K562 (cell line): ENCODE results near the gene SCN1B. TPM values are rescaled to one million over a fixed set of nuclear protein-coding genes. Genes with fewer than 3 reads are reported as not detected.
A peak's percentile ranks its signal among the peaks of the same experiment; 100 is the strongest.

Experiments
- ATAC-seq: fragments of 200-7000 bp; cut with Tn5 transposase; 3 replicates; pipeline ENCODE4 v1.9.1; 2020; ENCODE audit warnings: moderate library complexity
- BruUV-seq: library from RNA; stranded (reverse); fragments of 400-500 nt; replicated peaks from 2 replicates; lab custom pipeline; 2021; lab: Mats Ljungman, UMichigan
- CTCF ChIA-PET: fragments of 300-600 bp; formaldehyde crosslinking; extraction: SDS; loops from one replicate; lab custom pipeline; 2021; ENCODE audit warnings: low intra/inter-chr PET ratio; lab: Yijun Ruan, JAX
- POLR2A ChIA-PET: fragments of 300-600, 350-650 bp; sonication (Branson Sonifier 250); formaldehyde crosslinking; extraction: SDS; loops from one replicate; lab custom pipeline; 2021; ENCODE audit warnings: antibody characterized with exemption, inconsistent platforms; lab: Yijun Ruan, JAX
- DNase-seq, 4 experiments: peaks; one replicate each; pipeline versions ENCODE4 v3.0.0 to v3.0.0-alpha.2; 2011 to 2018; ENCODE audit warnings: low spot score in 3 of 4, mixed read lengths in 3 of 4; ENCODE audit errors: extremely low read depth in 1 of 4
- FAIRE-seq: peaks from 2 replicates; lab custom pipeline; 2011; peaks lifted over from hg19 to GRCh38; lab: Jason Lieb, UNC
- H2AFZ ChIP-seq: 2 replicates; pipeline ENCODE4 v1.6.0; 2011; ENCODE audit warnings: low read depth, low read length, control low read depth, inconsistent platforms
- H3K27ac ChIP-seq: fragments of 200-600 bp; 3 replicates; pipeline ENCODE4 v1.8.0; 2011; ENCODE audit warnings: low read depth, mild to moderate bottlenecking, control low read depth, inconsistent platforms, low read length, moderate library complexity, mixed read lengths; ENCODE audit errors: extremely low read depth
- H3K27me3 ChIP-seq, 2 experiments: fragments of 300-600 bp in 1 of 2; 2 replicates in 1 of 2; 3 replicates in 1 of 2; pipeline versions ENCODE4 v1.6.0 to v1.8.0; 2011; ENCODE audit warnings: inconsistent platforms in 2 of 2, low read length in 2 of 2, mild to moderate bottlenecking in 1 of 2, mixed read lengths in 1 of 2, moderate library complexity in 1 of 2; ENCODE audit not compliant: control insufficient read depth in 2 of 2, insufficient read depth in 2 of 2
- H3K36me3 ChIP-seq: fragments of 300-600 bp; 3 replicates; pipeline ENCODE4 v1.8.0; 2011; ENCODE audit warnings: mild to moderate bottlenecking, low read length, inconsistent platforms; ENCODE audit not compliant: control insufficient read depth, insufficient read depth
- H3K4me1 ChIP-seq, 2 experiments: fragments of 200-600 bp in 1 of 2; replicated peaks in 1 of 2; 2 replicates in 1 of 2; 3 replicates in 1 of 2; pipeline versions ENCODE4 v1.5.1 to v1.8.0; 2011; ENCODE audit warnings: inconsistent platforms in 2 of 2, low read length in 2 of 2, mild to moderate bottlenecking in 1 of 2, mixed read lengths in 1 of 2, moderate library complexity in 1 of 2; ENCODE audit not compliant: control insufficient read depth in 2 of 2, insufficient read depth in 2 of 2
- H3K4me2 ChIP-seq: 2 replicates; pipeline ENCODE4 v1.6.1; 2011; ENCODE audit warnings: low read length, control low read depth, inconsistent platforms, mixed read lengths; ENCODE audit not compliant: insufficient read depth
- H3K4me3 ChIP-seq: fragments of 200-600 bp; sonication (generic), shearing (Covaris generic); 2 replicates; pipeline ENCODE4 v1.5.1; 2016; ENCODE audit warnings: control low read depth, inconsistent platforms
- H3K79me2 ChIP-seq: fragments of 200-600 bp; 3 replicates; pipeline ENCODE4 v1.8.0; 2011; ENCODE audit warnings: low read length, inconsistent platforms; ENCODE audit not compliant: control insufficient read depth, insufficient read depth
- H3K9ac ChIP-seq, 2 experiments: 2 replicates each; pipeline versions ENCODE4 v1.6.0 to v1.6.1; 2011; ENCODE audit warnings: low read depth in 2 of 2, low read length in 2 of 2, control low read depth in 1 of 2, inconsistent platforms in 1 of 2, mild to moderate bottlenecking in 1 of 2, mixed read lengths in 1 of 2; ENCODE audit not compliant: insufficient read depth in 1 of 2
- H3K9me1 ChIP-seq: one replicate; pipeline ENCODE4 v1.6.0; 2011; ENCODE audit warnings: inconsistent platforms, mild to moderate bottlenecking, low read length, moderate library complexity; ENCODE audit not compliant: control insufficient read depth, insufficient read depth
- H3K9me3 ChIP-seq: replicated peaks from 2 replicates; pipeline ENCODE4 v1.5.1; 2011; ENCODE audit warnings: low read depth, low read length, inconsistent platforms; ENCODE audit not compliant: control insufficient read depth, insufficient read depth
- H4K20me1 ChIP-seq: replicated peaks from 2 replicates; pipeline ENCODE4 v1.6.1; 2011; ENCODE audit warnings: low read length, inconsistent platforms, mixed read lengths; ENCODE audit not compliant: control insufficient read depth, insufficient read depth
- BCOR ChIP-seq: fragments of 450-650 bp; IDR thresholded peaks from 2 replicates; pipeline ENCODE4 v1.6.1; 2016
- NFIC ChIP-seq: fragments of 450-650 bp; IDR thresholded peaks from 2 replicates; pipeline ENCODE4 v1.6.1; 2017; ENCODE audit warnings: mild to moderate bottlenecking, inconsistent platforms
- TCFL5 ChIP-seq: fragments of 250-450 bp; sonication (Bioruptor Pico); conservative IDR thresholded peaks from 2 replicates; pipeline ENCODE4 v1.6.1; 2021; ENCODE audit warnings: mild to moderate bottlenecking, moderate library complexity, matching md5 sums
- ZNF121 ChIP-seq: sonication (generic); formaldehyde crosslinking; conservative IDR thresholded peaks from 2 replicates; pipeline ENCODE4 v1.8.0; 2022; ENCODE audit warnings: missing genetic modification reagents
- WGBS: fragments of 100-300 bp; shearing (Covaris generic); methylation state at CpG from one replicate; pipeline ENCODE4 v1.1.6; 2016; ENCODE audit warnings: low coverage, mixed read lengths; ENCODE audit not compliant: insufficient coverage; ENCODE audit errors: missing lambda C conversion rate; 5-methylcytosine and 5-hydroxymethylcytosine counted together
- in situ Hi-C: fragments of 300-500 bp; cut with MboI; formaldehyde crosslinking; loops from 4 replicates; pipeline ENCODE4 v1.15.0; 2018; ENCODE audit warnings: inconsistent platforms, mixed read lengths
- intact Hi-C: fragments of 100-400 bp; cut with micrococcal nuclease; formaldehyde crosslinking; loops from 2 replicates; pipeline ENCODE4 v1.14.2; 2022
- polyA plus RNA-seq, 8 experiments: library from polyadenylated mRNA; depleted of rRNA in 4 of 8; stranded (reverse) in 5 of 8; unstranded in 3 of 8; fragments of >200 nt; fragmentation: Nextera tagmentation in 2 of 8; fragmentation: Illumina TruSeq in 1 of 8; extraction: Ambion mirVana in 2 of 8; extraction: Trizol in 1 of 8; gene quantifications; 2 replicates each; pipeline versions ENCODE4 v1.2.1 to v1.2.3, GENCODE V29; 2011 to 2014; ENCODE audit warnings: inconsistent platforms in 1 of 8, missing spikeins in 1 of 8
- total RNA-seq, 7 experiments: library from RNA; depleted of rRNA in 6 of 7; stranded (reverse); fragments of >200 nt in 6 of 7; fragmentation: Illumina TruSeq in 2 of 7; extraction: Trizol in 2 of 7; gene quantifications; 2 replicates each; pipeline versions ENCODE4 v1.2.1 to v1.2.3, GENCODE V29; 2011 to 2021; ENCODE audit warnings: low replicate concordance in 1 of 7
- TF ChIP-seq, protein P1 (sequence below): fragments of 450-650 bp; IDR thresholded peaks from 2 replicates; pipeline ENCODE4 v1.6.1; 2017; ENCODE audit warnings: mild to moderate bottlenecking, moderate library complexity

The SCN1B gene
- total and polyA plus RNA-seq, 9 of the 15 experiments (the other 6 are each of a cell fraction or from before 2014, with no cell fraction given) = 0.03 to 2.5 (median 0.91) TPM

- Histone ChIP-seq H3K9ac (no peak overlapping the region; a peak in 2 of 4 replicates), H4K20me1 (no peaks in the 10 kb centered on the region), H3K27me3 (peaks cover 2 to 20% of the 10 kb centered on the region in 2 experiments; a peak in 2 of 5 replicates), H3K27ac (no peak overlapping the region), H3K36me3 (no peaks in the 10 kb centered on the region), H3K4me3 (no peak overlapping the region), H3K9me1 (no peaks in the 10 kb centered on the region), H3K4me1 (peaks cover 0 to 14% of the 10 kb centered on the region in 2 experiments; a peak in 2 of 5 replicates), H3K9me3 (no peaks in the 10 kb centered on the region), H3K4me2 (no peak overlapping the region), H2AFZ (no peak overlapping the region; the same call in 1 of the 2 replicates), H3K79me2 (no peaks in the 10 kb centered on the region)
- POLR2A ChIA-PET = interaction anchor here (0.5 to 1.2 kb wide), 4 partner anchors 9 to 187 kb away, joined by 3 to 5 read pairs (median 3); no protein-coding TSS in a partner anchor
- 45% methylated on average over 22 of the region's 26 CpGs for WGBS
- TF ChIP-seq NFIC (peak; percentile 68), BCOR (peak; percentile 57; the same call in 1 of the 2 replicates), ZNF121 (CRISPR knock-in tag) (peak; percentile 93), TCFL5 (CRISPR knock-in tag) (no peak)
- TF ChIP-seq, protein P1, sequence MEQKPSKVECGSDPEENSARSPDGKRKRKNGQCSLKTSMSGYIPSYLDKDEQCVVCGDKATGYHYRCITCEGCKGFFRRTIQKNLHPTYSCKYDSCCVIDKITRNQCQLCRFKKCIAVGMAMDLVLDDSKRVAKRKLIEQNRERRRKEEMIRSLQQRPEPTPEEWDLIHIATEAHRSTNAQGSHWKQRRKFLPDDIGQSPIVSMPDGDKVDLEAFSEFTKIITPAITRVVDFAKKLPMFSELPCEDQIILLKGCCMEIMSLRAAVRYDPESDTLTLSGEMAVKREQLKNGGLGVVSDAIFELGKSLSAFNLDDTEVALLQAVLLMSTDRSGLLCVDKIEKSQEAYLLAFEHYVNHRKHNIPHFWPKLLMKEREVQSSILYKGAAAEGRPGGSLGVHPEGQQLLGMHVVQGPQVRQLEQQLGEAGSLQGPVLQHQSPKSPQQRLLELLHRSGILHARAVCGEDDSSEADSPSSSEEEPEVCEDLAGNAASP = no peak
- in situ Hi-C loops (no loop called here), intact Hi-C loops (no loop called here)
- DNase-seq (no peak), ATAC-seq (no peak), FAIRE-seq (no peak)
- no TSS peak for BruUV-seq
- CTCF ChIA-PET = no interaction called here
These were observed 28.9 kb downstream of the SCN1B start for GRCh38 chr19:35059006-35059798.
